Common myeloid progenitor, CD34-positive (primary cell): Measurements from ENCODE around the gene GSK3A.
A peak's percentile ranks its signal among the peaks of the same experiment; 100 is the strongest.

Experiments
- CTCF ChIA-PET: fragments of 350-600 bp; sonication (Branson Sonifier 250); formaldehyde crosslinking; loops from one replicate; lab custom pipeline; 2021; ENCODE audit warnings: antibody characterized with exemption; lab: Charles Lee
- POLR2A ChIA-PET: fragments of 350-600 bp; sonication (Branson Sonifier 250); formaldehyde crosslinking; loops from one replicate; lab custom pipeline; 2021; ENCODE audit warnings: antibody characterized with exemption; lab: Charles Lee
- DNase-seq, 3 donors: peaks; one replicate each; pipeline versions ENCODE4 v3.0.0 to v3.0.0-alpha.2; 2013
- H3K27ac ChIP-seq, 2 experiments: 1 replicate in 1 of 2; 2 replicates in 1 of 2; pipeline ENCODE4 v1.7.0; 2013; ENCODE audit warnings: inconsistent platforms in 2 of 2, low read length in 2 of 2, mild to moderate bottlenecking in 2 of 2, low read depth in 1 of 2, moderate library complexity in 1 of 2; ENCODE audit not compliant: severe bottlenecking in 2 of 2, insufficient read depth in 1 of 2, poor library complexity in 1 of 2
- H3K27me3 ChIP-seq, 5 experiments: replicated peaks in 2 of 5; 1 replicate in 3 of 5; 2 replicates in 2 of 5; pipeline versions ENCODE4 v1.6.1 to v1.7.0; 2013; ENCODE audit warnings: low read length in 4 of 5, mild to moderate bottlenecking in 2 of 5, moderate library complexity in 2 of 5, inconsistent platforms in 1 of 5; ENCODE audit not compliant: insufficient read depth in 5 of 5, control insufficient read depth in 4 of 5
- H3K36me3 ChIP-seq, 4 experiments: 1 replicate in 2 of 4; 2 replicates in 2 of 4; pipeline versions ENCODE4 v1.6.1 to v1.7.0; 2013; ENCODE audit warnings: low read length in 3 of 4, control low read depth in 1 of 4, mild to moderate bottlenecking in 1 of 4; ENCODE audit not compliant: control insufficient read depth in 4 of 4, insufficient read depth in 4 of 4
- H3K4me1 ChIP-seq, 4 experiments: 1 replicate in 3 of 4; 2 replicates in 1 of 4; pipeline versions ENCODE4 v1.6.1 to v1.7.1; 2013; ENCODE audit warnings: low read length in 3 of 4, mild to moderate bottlenecking in 3 of 4, control low read depth in 1 of 4, inconsistent platforms in 1 of 4, moderate library complexity in 1 of 4; ENCODE audit not compliant: control insufficient read depth in 4 of 4, insufficient read depth in 4 of 4; ENCODE audit errors: control extremely low read depth in 1 of 4
- H3K4me3 ChIP-seq, 7 experiments: 1 replicate in 4 of 7; 2 replicates in 3 of 7; pipeline versions ENCODE4 v1.5.1 to v1.7.0; 2013; ENCODE audit warnings: mild to moderate bottlenecking in 7 of 7, low read length in 6 of 7, moderate library complexity in 6 of 7, inconsistent platforms in 2 of 7, low read depth in 2 of 7, control low read depth in 1 of 7; ENCODE audit not compliant: insufficient read depth in 4 of 7, control insufficient read depth in 1 of 7; ENCODE audit errors: extremely low read depth in 1 of 7
- H3K9me3 ChIP-seq, 5 experiments: 1 replicate in 4 of 5; 2 replicates in 1 of 5; pipeline versions ENCODE4 v1.6.1 to v1.7.1; 2013; ENCODE audit warnings: low read length in 4 of 5, mild to moderate bottlenecking in 2 of 5, inconsistent platforms in 1 of 5, low read depth in 1 of 5, moderate library complexity in 1 of 5; ENCODE audit not compliant: control insufficient read depth in 4 of 5, insufficient read depth in 2 of 5; ENCODE audit errors: control extremely low read depth in 1 of 5
- WGBS: methylation state at CpG from one replicate; pipeline ENCODE4 v1.1.5; 2013; ENCODE audit not compliant: insufficient coverage; 5-methylcytosine and 5-hydroxymethylcytosine counted together

Gene GSK3A

DNA sequence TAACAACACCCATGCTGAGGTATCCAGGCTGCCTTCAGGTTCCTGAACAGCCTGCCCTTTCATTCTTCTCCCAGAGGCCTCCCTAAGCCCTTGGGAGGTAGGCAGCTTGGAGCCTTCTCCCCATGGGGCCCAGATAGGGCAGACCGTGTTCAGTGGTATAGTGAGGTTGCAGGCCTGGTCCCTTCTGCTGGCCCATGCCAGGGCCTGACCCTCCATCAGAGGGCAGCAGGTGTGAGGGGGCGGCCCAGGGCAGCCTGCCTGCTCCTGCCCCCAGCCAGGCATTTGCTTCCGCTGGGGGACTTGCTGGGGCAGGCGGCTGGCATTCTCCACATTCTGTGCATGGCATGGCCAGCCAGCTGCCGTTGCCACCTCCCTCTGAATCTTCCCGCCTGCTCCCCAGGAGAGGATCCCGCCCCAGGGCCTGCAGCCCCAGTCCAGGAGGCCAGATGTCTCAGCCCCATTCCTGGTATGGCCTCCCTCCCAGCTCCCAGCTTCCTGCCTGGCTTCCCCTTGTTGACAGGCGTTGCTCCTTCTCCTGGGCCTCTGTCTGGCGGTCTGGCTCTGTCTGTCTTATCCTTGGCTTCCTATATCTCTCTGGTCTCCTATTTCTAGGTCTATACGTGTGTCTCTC lies 35.5 kb upstream of the GSK3A start:
- POLR2A ChIA-PET = no interaction called here
- peaks cover 3 to 67% (median 56%) of the 10 kb centered on the region in 4 experiments for H3K4me1 ChIP-seq
- CTCF ChIA-PET = interaction anchor here (1.3 to 7.5 kb wide), 6 partner anchors 7 to 169 kb away, joined by 7 to 159 read pairs (median 14); partner anchors contain the start of genes GSK3A and ZNF526
- H3K27me3 ChIP-seq = no peaks in the 10 kb centered on the region
- 53% methylated on average over 9 of the region's 10 CpGs for WGBS
- DNase-seq = no peak
- no peaks in the 10 kb centered on the region for H3K9me3 ChIP-seq
- peak overlapping the region in 2 of 7 experiments; percentile 26 to 33 for H3K4me3 ChIP-seq
- H3K36me3 ChIP-seq = peaks cover 0 to 35% (median 18%) of the 10 kb centered on the region in 4 experiments
- peak overlapping the region; percentile 25 to 79 for H3K27ac ChIP-seq

DNA sequence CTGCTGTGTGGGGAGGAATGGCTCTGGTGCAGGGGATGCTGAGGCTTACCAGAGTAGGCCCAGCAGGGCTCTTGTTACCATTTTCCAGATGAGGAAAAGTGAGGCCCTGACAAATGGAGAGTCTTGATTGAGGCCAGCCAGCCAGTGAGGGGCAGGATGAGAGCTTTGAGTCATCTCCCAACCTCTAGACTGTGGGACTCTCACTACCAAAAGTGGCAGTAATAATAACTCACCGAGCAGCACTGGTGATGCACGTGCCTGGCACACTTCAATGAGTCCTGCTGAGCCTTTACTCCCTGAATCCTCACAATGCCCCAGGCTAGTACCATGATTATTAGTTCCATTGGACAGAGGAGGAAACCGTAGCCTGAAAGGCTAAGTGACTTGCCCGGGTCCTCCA lies 34.4 kb upstream of the GSK3A start:
- 100% methylated on average over 4 of the region's 4 CpGs for WGBS
- Histone ChIP-seq H3K36me3 (peaks cover 0 to 46% (median 25%) of the 10 kb centered on the region in 4 experiments), H3K4me1 (peaks cover 0 to 60% (median 48%) of the 10 kb centered on the region in 4 experiments), H3K9me3 (no peaks in the 10 kb centered on the region), H3K27ac (no peak overlapping the region), H3K4me3 (no peak overlapping the region), H3K27me3 (no peaks in the 10 kb centered on the region)
- DNase-seq = no peak
- ChIA-PET POLR2A (no interaction called here), CTCF (interaction anchor here (0.6 to 7.5 kb wide), 3 partner anchors 30 to 315 kb away, joined by 3 to 159 read pairs (median 29); partner anchors contain the start of gene GSK3A)

DNA sequence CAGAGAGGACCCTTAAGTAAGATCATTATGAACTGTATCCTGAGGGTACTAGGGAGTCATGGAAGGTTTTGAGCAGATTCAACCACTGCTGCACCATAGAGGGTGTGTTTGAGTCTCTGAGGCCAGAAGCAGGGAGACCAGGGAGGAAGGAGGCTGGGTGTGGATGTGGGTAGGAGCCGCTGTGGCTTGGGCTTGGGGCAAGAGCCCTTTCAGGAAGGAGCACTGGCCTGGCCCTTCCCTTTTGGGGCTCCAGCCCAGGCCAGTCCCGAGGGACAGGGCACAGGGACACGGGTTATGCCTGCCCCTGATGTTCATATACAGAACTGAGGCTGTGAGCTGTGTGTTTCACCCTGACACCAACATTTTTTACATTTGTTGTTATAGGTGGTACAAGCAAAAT lies 33.9 kb upstream of the GSK3A start:
- no peak overlapping the region for H3K27ac ChIP-seq
- peaks cover 0 to 60% (median 48%) of the 10 kb centered on the region in 4 experiments for H3K4me1 ChIP-seq
- 33% methylated on average over 1 of the region's 3 CpGs for WGBS
- POLR2A ChIA-PET = no interaction called here
- no peaks in the 10 kb centered on the region for H3K27me3 ChIP-seq
- no peak overlapping the region for H3K4me3 ChIP-seq
- CTCF ChIA-PET = interaction anchor here (7.5 kb wide), 1 partner anchor 29 kb away, joined by 159 read pairs; the partner anchor contains the start of gene GSK3A
- H3K36me3 ChIP-seq = peaks cover 0 to 50% (median 25%) of the 10 kb centered on the region in 4 experiments
- no peaks in the 10 kb centered on the region for H3K9me3 ChIP-seq
- no peak for DNase-seq

GRCh38 chr19:42275517-42275916 lies 33.1 kb upstream of the GSK3A start:
- ChIA-PET POLR2A (no interaction called here), CTCF (no interaction called here)
- peaks cover 0 to 65% (median 51%) of the 10 kb centered on the region in 4 experiments for H3K4me1 ChIP-seq
- DNase-seq = no peak
- H3K4me3 ChIP-seq = no peak overlapping the region
- no peak overlapping the region for H3K27ac ChIP-seq
- no peaks in the 10 kb centered on the region for H3K27me3 ChIP-seq
- peaks cover 0 to 50% (median 25%) of the 10 kb centered on the region in 4 experiments for H3K36me3 ChIP-seq
- no peaks in the 10 kb centered on the region for H3K9me3 ChIP-seq
- WGBS = 100% methylated on average over 1 of the region's 3 CpGs

- Histone ChIP-seq H3K27me3 (no peaks in the 10 kb centered on the region), H3K4me3 (no peak overlapping the region), H3K4me1 (peaks cover 0 to 69% (median 53%) of the 10 kb centered on the region in 4 experiments), H3K9me3 (no peaks in the 10 kb centered on the region), H3K36me3 (peaks cover 0 to 50% (median 25%) of the 10 kb centered on the region in 4 experiments), H3K27ac (no peak overlapping the region)
- no peak for DNase-seq
- CTCF ChIA-PET = interaction anchor here (0.8 to 1.6 kb wide), 4 partner anchors 14 to 140 kb away, joined by 3 to 6 read pairs (median 3); no protein-coding TSS in a partner anchor
- 96% methylated on average over 5 of the region's 7 CpGs for WGBS
- POLR2A ChIA-PET = no interaction called here
Measured at GRCh38 chr19:42275103-42275502, 32.7 kb upstream of the GSK3A start.

GRCh38 chr19:42274065-42274682 lies 31.8 kb upstream of the GSK3A start:
- peaks cover 0 to 50% (median 25%) of the 10 kb centered on the region in 4 experiments for H3K36me3 ChIP-seq
- 94% methylated on average over 21 of the region's 22 CpGs for WGBS
- DNase-seq = no peak
- H3K27ac ChIP-seq = no peak overlapping the region
- ChIA-PET POLR2A (interaction anchor here (0.7 kb wide), 1 partner anchor 28 kb away, joined by 3 read pairs; no protein-coding TSS in a partner anchor), CTCF (interaction anchor here (0.8 to 1.6 kb wide), 4 partner anchors 13 to 139 kb away, joined by 3 to 6 read pairs (median 3); no protein-coding TSS in a partner anchor)
- no peaks in the 10 kb centered on the region for H3K9me3 ChIP-seq
- H3K4me3 ChIP-seq = no peak overlapping the region
- H3K4me1 ChIP-seq = peaks cover 4 to 71% (median 53%) of the 10 kb centered on the region in 4 experiments
- H3K27me3 ChIP-seq = no peaks in the 10 kb centered on the region
